Measurements from ENCODE around the gene CIROP. TPM values are rescaled to one million over a fixed set of nuclear protein-coding genes. Genes with fewer than 3 reads are reported as not detected.
A peak's percentile ranks its signal among the peaks of the same experiment; 100 is the strongest.

Gene CIROP
- total RNA-seq, 1 experiment from 2014 or later = not detected

- no peaks in the 10 kb centered on the region for H3K9me3 ChIP-seq (ENCODE audit: control insufficient read depth, low read depth, low read length)
- peaks cover 6% of the 10 kb centered on the region for H3K23me2 ChIP-seq (ENCODE audit: insufficient read length, low read depth, low read length, poor library complexity, severe bottlenecking)
- Mint-ChIP-seq H3K27ac (no peak overlapping the region), H3K36me3 (ENCODE audit: insufficient read depth in 1 of 3, low read depth in 3 of 3) (peaks cover 38 to 64% (median 60%) of the 10 kb centered on the region in 3 experiments), H3K4me1 (peaks cover 16 to 25% of the 10 kb centered on the region in 2 experiments), H3K4me3 (no peak overlapping the region), H3K27me3 (ENCODE audit: low read depth) (no peaks in the 10 kb centered on the region), H3K9me3 (no peaks in the 10 kb centered on the region)
- H3K27ac ChIP-seq (ENCODE audit: insufficient read length, low read depth, low read length) = peak overlapping the region; percentile 73
- peaks cover 5% of the 10 kb centered on the region for H3K79me1 ChIP-seq (ENCODE audit: insufficient read depth, low read depth, low read length, poor library complexity, severe bottlenecking)
- no peak overlapping the region for H4K91ac ChIP-seq (ENCODE audit: insufficient read length, low read depth, low read length)
- H3K27me3 ChIP-seq (ENCODE audit: insufficient read depth, low read length) = no peaks in the 10 kb centered on the region
- no peak overlapping the region for H3K4ac ChIP-seq (ENCODE audit: low read depth, low read length)
- H4K5ac ChIP-seq (ENCODE audit: insufficient read length, low read depth, low read length) = no peak overlapping the region
- H3K23ac ChIP-seq (ENCODE audit: insufficient read length, low read depth, low read length) = no peak overlapping the region
- no peak overlapping the region for H3T11ph ChIP-seq (ENCODE audit: low read length)
- no peak overlapping the region for H2BK20ac ChIP-seq (ENCODE audit: low read depth, low read length, poor library complexity, severe bottlenecking)
- 100% methylated on average over 3 of the region's 14 CpGs for WGBS (ENCODE audit: extremely low coverage, insufficient read length, low lambda C conversion rate)
- H3K14ac ChIP-seq (ENCODE audit: insufficient read depth, low read length) = no peak overlapping the region
- no peak overlapping the region for H3K18ac ChIP-seq (ENCODE audit: insufficient read length, low read depth, low read length)
- H3K56ac ChIP-seq (ENCODE audit: insufficient read length, low read depth, low read length) = no peak overlapping the region
- H2AFZ ChIP-seq (ENCODE audit: low read length) = no peak overlapping the region
- no peak overlapping the region for H2BK5ac ChIP-seq (ENCODE audit: insufficient read length, low read length)
- no peak overlapping the region for H4K8ac ChIP-seq (replicated peaks; ENCODE audit: insufficient read length, low read depth, low read length)
- H3K79me2 ChIP-seq (ENCODE audit: insufficient read depth, low read length) = peaks cover 19% of the 10 kb centered on the region
- no peak overlapping the region for H2BK12ac ChIP-seq (ENCODE audit: insufficient read length, low read depth, low read length)
- H3K4me1 ChIP-seq (ENCODE audit: insufficient read depth, low read length) = peaks cover 2% of the 10 kb centered on the region; the same call in 1 of the 2 replicates
- no peaks in the 10 kb centered on the region for H4K20me1 ChIP-seq (ENCODE audit: control insufficient read depth, insufficient read depth, insufficient read length)
- peak overlapping the region; percentile 99 for H3K9ac ChIP-seq (ENCODE audit: extremely low read depth, insufficient read length, low read length)
- no peak overlapping the region for H2AK5ac ChIP-seq (ENCODE audit: insufficient read length, low read length)
- H2BK15ac ChIP-seq (ENCODE audit: low read depth, low read length) = no peak overlapping the region
- H2BK120ac ChIP-seq (ENCODE audit: low read depth, low read length, poor library complexity, severe bottlenecking) = no peak overlapping the region
- peak; percentile 91 for DNase-seq
- TF ChIP-seq CTCF (conservative IDR thresholded peaks at IDR 0.05) = peak; percentile 29; the same call in 1 of the 3 replicates
- H3K4me2 ChIP-seq (ENCODE audit: insufficient read depth, insufficient read length, low read length) = peak overlapping the region; percentile 93
Measured at GRCh38 chr14:23093991-23094665, 10.7 kb downstream of the CIROP start.

All from H9 (cell line).